GM12878 (cell line): Measurements from ENCODE around the gene NIPA2. TPM values are rescaled to one million over a fixed set of nuclear protein-coding genes. Genes with fewer than 3 reads are reported as not detected.

Experiments used
- CBX5 ChIP-seq: sonication (generic); IDR thresholded peaks from 2 replicates; pipeline ENCODE4 v1.6.1; 2016; ENCODE audit warnings: low read depth, moderate library complexity, mild to moderate bottlenecking, inconsistent platforms
- HDGF ChIP-seq: fragments of 450-650 bp; IDR thresholded peaks from 2 replicates; pipeline ENCODE4 v1.6.1; 2016; ENCODE audit warnings: antibody characterized with exemption
- MTA2 ChIP-seq: fragments of 450-650 bp; IDR thresholded peaks from 2 replicates; pipeline ENCODE4 v1.6.1; 2016; ENCODE audit warnings: low read depth, mild to moderate bottlenecking, moderate library complexity
- NFXL1 ChIP-seq: fragments of 450-650 bp; IDR thresholded peaks from 2 replicates; pipeline ENCODE4 v1.6.1; 2017; ENCODE audit warnings: antibody characterized with exemption, mild to moderate bottlenecking, borderline replicate concordance
- POLR2AphosphoS2 ChIP-seq: IDR thresholded peaks from 2 replicates; pipeline ENCODE4 v1.6.1; 2011; ENCODE audit warnings: low read depth, mild to moderate bottlenecking, low read length, improper control_type of control experiment, moderate library complexity
- ZNF207 ChIP-seq: fragments of 450-650 bp; IDR thresholded peaks from 2 replicates; pipeline ENCODE4 v1.6.1; 2014; ENCODE audit warnings: antibody characterized with exemption, mild to moderate bottlenecking, borderline replicate concordance
- ZZZ3 ChIP-seq: IDR thresholded peaks from 2 replicates; pipeline ENCODE4 v1.6.1; 2011; ENCODE audit warnings: low read depth; ENCODE audit not compliant: control insufficient read depth, insufficient read length
- polyA plus RNA-seq, 11 experiments: library from polyadenylated mRNA; depleted of rRNA in 4 of 11; unstranded in 6 of 11; stranded (reverse) in 5 of 11; fragments of >200 nt; fragmentation: Nextera tagmentation in 4 of 11; fragmentation: Illumina TruSeq in 1 of 11; extraction: Ambion mirVana in 4 of 11; extraction: Trizol in 1 of 11; gene quantifications; 1 replicate in 1 of 11; 2 replicates in 10 of 11; pipeline versions ENCODE4 v1.2.1 to v1.2.3, GENCODE V29; 2011 to 2016; ENCODE audit warnings: inconsistent platforms in 2 of 11, missing spikeins in 2 of 11, low read depth in 1 of 11
- total RNA-seq, 4 experiments: library from RNA; depleted of rRNA in 3 of 4; stranded (reverse); fragments of >200 nt in 3 of 4; fragmentation: Illumina TruSeq in 1 of 4; extraction: Trizol in 1 of 4; gene quantifications; 2 replicates each; pipeline versions ENCODE4 v1.2.1 to v1.2.3, GENCODE V29; 2013 to 2021
- TF ChIP-seq, protein P1 (sequence below): fragments of 450-650 bp; IDR thresholded peaks from 2 replicates; pipeline ENCODE4 v1.6.1; 2017; ENCODE audit warnings: mild to moderate bottlenecking, low read depth, inconsistent platforms; ENCODE audit not compliant: poor library complexity, severe bottlenecking
- TF ChIP-seq, protein P2 (sequence below): IDR thresholded peaks from 2 replicates; pipeline ENCODE4 v1.6.1; 2011; ENCODE audit warnings: mild to moderate bottlenecking, low read depth, low read length, moderate library complexity; ENCODE audit not compliant: insufficient replicate concordance

NIPA2 gene
- total and polyA plus RNA-seq, 10 of the 15 experiments (the other 5 are each of a cell fraction or from before 2014, with no cell fraction given) = 24.4 to 159 (median 96.5) TPM

GRCh38 chr15:22885120-22885519 is 46.7 kb downstream of the NIPA2 start (continued):
- TF ChIP-seq, protein P1, sequence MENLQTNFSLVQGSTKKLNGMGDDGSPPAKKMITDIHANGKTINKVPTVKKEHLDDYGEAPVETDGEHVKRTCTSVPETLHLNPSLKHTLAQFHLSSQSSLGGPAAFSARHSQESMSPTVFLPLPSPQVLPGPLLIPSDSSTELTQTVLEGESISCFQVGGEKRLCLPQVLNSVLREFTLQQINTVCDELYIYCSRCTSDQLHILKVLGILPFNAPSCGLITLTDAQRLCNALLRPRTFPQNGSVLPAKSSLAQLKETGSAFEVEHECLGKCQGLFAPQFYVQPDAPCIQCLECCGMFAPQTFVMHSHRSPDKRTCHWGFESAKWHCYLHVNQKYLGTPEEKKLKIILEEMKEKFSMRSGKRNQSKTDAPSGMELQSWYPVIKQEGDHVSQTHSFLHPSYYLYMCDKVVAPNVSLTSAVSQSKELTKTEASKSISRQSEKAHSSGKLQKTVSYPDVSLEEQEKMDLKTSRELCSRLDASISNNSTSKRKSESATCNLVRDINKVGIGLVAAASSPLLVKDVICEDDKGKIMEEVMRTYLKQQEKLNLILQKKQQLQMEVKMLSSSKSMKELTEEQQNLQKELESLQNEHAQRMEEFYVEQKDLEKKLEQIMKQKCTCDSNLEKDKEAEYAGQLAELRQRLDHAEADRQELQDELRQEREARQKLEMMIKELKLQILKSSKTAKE = no peak
- TF ChIP-seq CBX5 (no peak), HDGF (no peak), ZNF207 (no peak), NFXL1 (no peak), MTA2 (no peak), ZZZ3 (no peak), POLR2AphosphoS2 (no peak)
- TF ChIP-seq, protein P2, sequence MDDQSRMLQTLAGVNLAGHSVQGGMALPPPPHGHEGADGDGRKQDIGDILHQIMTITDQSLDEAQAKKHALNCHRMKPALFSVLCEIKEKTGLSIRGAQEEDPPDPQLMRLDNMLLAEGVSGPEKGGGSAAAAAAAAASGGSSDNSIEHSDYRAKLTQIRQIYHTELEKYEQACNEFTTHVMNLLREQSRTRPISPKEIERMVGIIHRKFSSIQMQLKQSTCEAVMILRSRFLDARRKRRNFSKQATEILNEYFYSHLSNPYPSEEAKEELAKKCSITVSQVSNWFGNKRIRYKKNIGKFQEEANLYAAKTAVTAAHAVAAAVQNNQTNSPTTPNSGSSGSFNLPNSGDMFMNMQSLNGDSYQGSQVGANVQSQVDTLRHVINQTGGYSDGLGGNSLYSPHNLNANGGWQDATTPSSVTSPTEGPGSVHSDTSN = no peak
